ENCODE measurements around the gene DDB1. TPM values are rescaled to one million over a fixed set of nuclear protein-coding genes. Genes with fewer than 3 reads are reported as not detected.

DDB1 gene
- total and polyA plus RNA-seq, 10 of the 15 experiments (the other 5 are each of a cell fraction or from before 2014, with no cell fraction given) = 136 to 272 (median 216) TPM

GRCh38 chr11:61293867-61294716 is 38.8 kb downstream of the DDB1 start (continued):
- TF ChIP-seq RAD51 (IDR thresholded peaks at IDR 0.05) (no peak), STAT1 (conservative IDR thresholded peaks at IDR 0.05) (no peak), HCFC1 (IDR thresholded peaks at IDR 0.05; ENCODE audit: low read length) (no peak), NBN (IDR thresholded peaks at IDR 0.05) (0 out of 2 replicates have a peak, but pooled peaks have one; percentile 21), RELB (IDR thresholded peaks at IDR 0.05; ENCODE audit: low read depth) (0 out of 2 replicates have a peak, but pooled peaks have one; percentile 29), PAX5 (IDR thresholded peaks at IDR 0.05; ENCODE audit: borderline replicate concordance, low read depth, low read length) (no peak)

- intact Hi-C loops (cut with micrococcal nuclease; ENCODE audit: unreplicated experiment) = no loop called here
- ChIA-PET SMC1A (ENCODE audit: uncharacterized antibody, unreplicated experiment) (no interaction called here), POLR2A (interaction anchor here (0.6 kb wide), 1 partner anchor 81 kb away, joined by 6 read pairs; no protein-coding TSS in a partner anchor), RAD21 (ENCODE audit: unreplicated experiment) (no interaction called here), CTCF (interaction anchor here (1.5 to 2.8 kb wide), 2 partner anchors 38 to 143 kb away, joined by 4 to 16 read pairs; no protein-coding TSS in a partner anchor)
- in situ Hi-C loops (cut with MboI) = no loop called here
- ATAC-seq (no peak), FAIRE-seq (no peak), DNase-seq (ENCODE audit: low read depth, low spot score) (no peak)
- H3K9me3 ChIP-seq (replicated peaks; ENCODE audit: control insufficient read depth, insufficient read depth, low read length) = no peaks in the 10 kb centered on the region
- H3K9ac ChIP-seq (ENCODE audit: control insufficient read depth, insufficient read depth, low read length) = no peak overlapping the region
- H2AFZ ChIP-seq (ENCODE audit: control insufficient read depth, low read depth, low read length) = no peak overlapping the region
- no peaks in the 10 kb centered on the region for H3K36me3 ChIP-seq (ENCODE audit: control insufficient read depth in 2 of 2, insufficient read depth in 2 of 2, low read length in 1 of 2)
- H3K4me3 ChIP-seq = no peak overlapping the region
- peak overlapping the region; percentile 9; the same call in 1 of the 2 replicates for H3K4me2 ChIP-seq (ENCODE audit: control insufficient read depth, insufficient read depth)
- no TSS peak for BruUV-seq (replicated peaks)
- no peaks in the 10 kb centered on the region for H4K20me1 ChIP-seq (ENCODE audit: control insufficient read depth, insufficient read depth)
- peaks cover 12% of the 10 kb centered on the region for H3K4me1 ChIP-seq (ENCODE audit: control insufficient read depth, insufficient read depth, low read length)
- 65% methylated on average over 2 of the region's 2 CpGs for WGBS (ENCODE audit: insufficient coverage, insufficient replicate concordance, low lambda C conversion rate, missing lambda C conversion rate)
- H3K79me2 ChIP-seq (ENCODE audit: control insufficient read depth, insufficient read depth, low read length) = no peaks in the 10 kb centered on the region; the same call in 1 of the 2 replicates
- no peak overlapping the region for H3K27ac ChIP-seq (ENCODE audit: control insufficient read depth, insufficient read depth)
- H3K27me3 ChIP-seq (replicated peaks in 1 of 2; ENCODE audit: control insufficient read depth in 2 of 2, insufficient read depth in 2 of 2, low read length in 1 of 2) = no peaks in the 10 kb centered on the region
- TF ChIP-seq MLLT1 (IDR thresholded peaks at IDR 0.05) (no peak), POLR2AphosphoS2 (IDR thresholded peaks at IDR 0.05; ENCODE audit: low read depth, low read length) (no peak), PAX8 (IDR thresholded peaks at IDR 0.05) (no peak), NFXL1 (IDR thresholded peaks at IDR 0.05; ENCODE audit: borderline replicate concordance) (no peak), NR2C2 (IDR thresholded peaks at IDR 0.05; ENCODE audit: borderline replicate concordance, control insufficient read depth, insufficient read length, low read depth) (no peak), USF2 (IDR thresholded peaks at IDR 0.05; ENCODE audit: borderline replicate concordance, low read depth, low read length) (no peak), E2F4 (IDR thresholded peaks at IDR 0.05; ENCODE audit: low read depth, low read length) (no peak), RUNX3 (IDR thresholded peaks at IDR 0.05; ENCODE audit: low read length) (no peak)
Measured at GRCh38 chr11:61292356-61292755, 40.5 kb downstream of the DDB1 start.

Measured in GM12878 (cell line).